H9 (cell line): Measurements from ENCODE around the gene TM4SF5. TPM values are rescaled to one million over a fixed set of nuclear protein-coding genes. Genes with fewer than 3 reads are reported as not detected.

Experiments used
- DNase-seq: peaks from one replicate; pipeline ENCODE4 v3.0.0-alpha.2; 2017
- H2AFZ ChIP-seq: one replicate; pipeline ENCODE4 v1.6.1; 2013; ENCODE audit warnings: mild to moderate bottlenecking, low read length, control low read depth, moderate library complexity
- H2AK5ac ChIP-seq: 2 replicates; pipeline ENCODE4 v1.6.1; 2013; ENCODE audit warnings: low read length, control low read depth, mixed read lengths; ENCODE audit not compliant: insufficient read length
- H2BK120ac ChIP-seq: one replicate; pipeline ENCODE4 v1.6.1; 2013; ENCODE audit warnings: low read depth, mild to moderate bottlenecking, low read length, control low read depth, inconsistent platforms; ENCODE audit not compliant: poor library complexity, severe bottlenecking
- H2BK12ac ChIP-seq: 2 replicates; pipeline ENCODE4 v1.6.1; 2013; ENCODE audit warnings: low read length, control low read depth, mixed read lengths, low read depth; ENCODE audit not compliant: insufficient read length
- H2BK15ac ChIP-seq: 2 replicates; pipeline ENCODE4 v1.6.1; 2013; ENCODE audit warnings: low read depth, low read length, control low read depth
- H2BK20ac ChIP-seq: one replicate; pipeline ENCODE4 v1.6.1; 2013; ENCODE audit warnings: low read depth, mild to moderate bottlenecking, low read length, control low read depth, inconsistent platforms; ENCODE audit not compliant: poor library complexity, severe bottlenecking
- H2BK5ac ChIP-seq: 2 replicates; pipeline ENCODE4 v1.6.1; 2013; ENCODE audit warnings: low read length, control low read depth, mixed read lengths; ENCODE audit not compliant: insufficient read length
- H3K14ac ChIP-seq: 2 replicates; pipeline ENCODE4 v1.6.1; 2013; ENCODE audit warnings: low read length, control low read depth; ENCODE audit not compliant: insufficient read depth
- H3K18ac ChIP-seq: 2 replicates; pipeline ENCODE4 v1.6.1; 2013; ENCODE audit warnings: low read depth, mild to moderate bottlenecking, mixed read lengths, low read length, control low read depth; ENCODE audit not compliant: insufficient read length
- H3K23ac ChIP-seq: 2 replicates; pipeline ENCODE4 v1.6.1; 2013; ENCODE audit warnings: low read length, control low read depth, mixed read lengths, low read depth; ENCODE audit not compliant: insufficient read length
- H3K23me2 ChIP-seq: 2 replicates; pipeline ENCODE4 v1.6.1; 2013; ENCODE audit warnings: low read depth, mild to moderate bottlenecking, mixed read lengths, low read length, control low read depth; ENCODE audit not compliant: insufficient read length, poor library complexity, severe bottlenecking
- H3K27ac ChIP-seq: 2 replicates; pipeline ENCODE4 v1.5.1; 2013; ENCODE audit warnings: low read length, control low read depth, mixed read lengths, low read depth; ENCODE audit not compliant: insufficient read length
- H3K27me3 ChIP-seq: 2 replicates; pipeline ENCODE4 v1.6.1; 2013; ENCODE audit warnings: low read length, control low read depth, inconsistent platforms; ENCODE audit not compliant: insufficient read depth
- H3K4ac ChIP-seq: 2 replicates; pipeline ENCODE4 v1.6.1; 2013; ENCODE audit warnings: low read depth, mild to moderate bottlenecking, control low read depth, inconsistent platforms, low read length, moderate library complexity
- H3K4me1 ChIP-seq: 2 replicates; pipeline ENCODE4 v1.6.1; 2013; ENCODE audit warnings: low read length, control low read depth, inconsistent platforms; ENCODE audit not compliant: insufficient read depth
- H3K4me2 ChIP-seq: 2 replicates; pipeline ENCODE4 v1.6.1; 2013; ENCODE audit warnings: low read length, control low read depth, mixed read lengths; ENCODE audit not compliant: insufficient read length, insufficient read depth
- H3K56ac ChIP-seq: 2 replicates; pipeline ENCODE4 v1.6.1; 2013; ENCODE audit warnings: low read depth, mild to moderate bottlenecking, mixed read lengths, low read length, control low read depth; ENCODE audit not compliant: insufficient read length
- H3K79me1 ChIP-seq: 2 replicates; pipeline ENCODE4 v1.6.1; 2013; ENCODE audit warnings: low read depth, mild to moderate bottlenecking, moderate library complexity, low read length, control low read depth, inconsistent platforms; ENCODE audit not compliant: insufficient read depth, poor library complexity, severe bottlenecking
- H3K79me2 ChIP-seq: 2 replicates; pipeline ENCODE4 v1.6.1; 2013; ENCODE audit warnings: low read length, control low read depth, inconsistent platforms; ENCODE audit not compliant: insufficient read depth
- H3K9ac ChIP-seq: 2 replicates; pipeline ENCODE4 v1.6.1; 2013; ENCODE audit warnings: low read length, control low read depth, mixed read lengths; ENCODE audit not compliant: insufficient read length; ENCODE audit errors: extremely low read depth
- H3K9me3 ChIP-seq: one replicate; pipeline ENCODE4 v1.6.1; 2013; ENCODE audit warnings: low read depth, low read length, inconsistent platforms; ENCODE audit not compliant: control insufficient read depth
- H3T11ph ChIP-seq: one replicate; pipeline ENCODE4 v1.6.1; 2013; ENCODE audit warnings: mild to moderate bottlenecking, low read length, control low read depth, inconsistent platforms
- H4K20me1 ChIP-seq: one replicate; pipeline ENCODE4 v1.6.1; 2013; ENCODE audit not compliant: control insufficient read depth, insufficient read length, insufficient read depth
- H4K5ac ChIP-seq: 2 replicates; pipeline ENCODE4 v1.6.1; 2013; ENCODE audit warnings: low read depth, mild to moderate bottlenecking, mixed read lengths, low read length, control low read depth; ENCODE audit not compliant: insufficient read length
- H4K8ac ChIP-seq: replicated peaks from 2 replicates; pipeline ENCODE4 v1.6.1; 2013; ENCODE audit warnings: low read length, control low read depth, mixed read lengths, low read depth; ENCODE audit not compliant: insufficient read length
- H4K91ac ChIP-seq: 2 replicates; pipeline ENCODE4 v1.6.1; 2013; ENCODE audit warnings: low read depth, mild to moderate bottlenecking, moderate library complexity, mixed read lengths, low read length, control low read depth; ENCODE audit not compliant: insufficient read length
- H3K27ac Mint-ChIP-seq, 3 experiments: 2 replicates in 2 of 3; 3 replicates in 1 of 3; pipeline ENCODE4 v1.8.0; 2020 to 2021; ENCODE audit warnings: mixed read lengths in 3 of 3, mild to moderate bottlenecking in 1 of 3, moderate library complexity in 1 of 3
- H3K27me3 Mint-ChIP-seq: 2 replicates; pipeline ENCODE4 v1.8.0; 2021; ENCODE audit warnings: low read depth, mild to moderate bottlenecking, moderate library complexity, mixed read lengths
- H3K36me3 Mint-ChIP-seq, 3 experiments: 2 replicates in 2 of 3; 3 replicates in 1 of 3; pipeline ENCODE4 v1.8.0; 2020 to 2021; ENCODE audit warnings: low read depth in 3 of 3, mixed read lengths in 3 of 3; ENCODE audit not compliant: insufficient read depth in 1 of 3
- H3K4me1 Mint-ChIP-seq, 2 experiments: 2 replicates each; pipeline ENCODE4 v1.8.0; 2020; ENCODE audit warnings: mixed read lengths in 2 of 2
- H3K4me3 Mint-ChIP-seq, 2 experiments: 2 replicates in 1 of 2; 3 replicates in 1 of 2; pipeline ENCODE4 v1.8.0; 2020 to 2021; ENCODE audit warnings: mild to moderate bottlenecking in 2 of 2, mixed read lengths in 2 of 2, moderate library complexity in 1 of 2
- H3K9me3 Mint-ChIP-seq, 2 experiments: 2 replicates in 1 of 2; 3 replicates in 1 of 2; pipeline ENCODE4 v1.8.0; 2020; ENCODE audit warnings: mild to moderate bottlenecking in 2 of 2, mixed read lengths in 2 of 2, moderate library complexity in 1 of 2
- CTCF ChIP-seq: fragments of 200-600 bp; sonication (generic); conservative IDR thresholded peaks from 3 replicates; pipeline ENCODE4 v1.8.0; 2021; ENCODE audit warnings: antibody characterized with exemption, mild to moderate bottlenecking
- WGBS: extraction: QIAGEN DNeasy Blood & Tissue Kit; methylation state at CpG from one replicate; pipeline ENCODE4 v1.1.7; 2013; ENCODE audit warnings: missing lambda C conversion rate, low lambda C conversion rate, mixed read lengths; ENCODE audit not compliant: insufficient read length; ENCODE audit errors: extremely low coverage; 5-methylcytosine and 5-hydroxymethylcytosine counted together
- total RNA-seq: library from RNA; stranded (reverse); gene quantifications from 2 replicates; pipeline ENCODE4 v1.2.1, GENCODE V29; 2021

The TM4SF5 gene
- total RNA-seq, 1 experiment from 2014 or later, result not detected

DNA sequence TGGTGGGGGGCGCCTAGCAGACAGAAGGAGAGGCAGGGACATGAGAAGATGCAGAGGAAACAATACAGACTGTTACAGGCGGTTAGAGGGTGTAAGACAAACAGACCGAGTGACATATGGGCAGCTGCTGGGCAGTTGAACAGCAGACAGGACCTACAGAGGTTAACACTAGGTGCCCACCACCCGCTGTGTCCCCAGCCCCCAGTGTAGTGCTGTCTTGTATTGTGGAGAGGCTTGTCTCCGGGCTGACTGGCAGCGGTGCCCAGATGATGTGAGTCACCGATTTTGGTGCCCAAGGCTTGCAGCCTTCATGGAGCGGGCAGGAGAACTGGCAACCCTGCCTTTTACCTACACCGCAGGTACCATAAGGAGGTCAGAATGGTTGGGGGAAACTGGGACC, 29.6 kb upstream of the TM4SF5 start:
- DNase-seq, result no peak
- Histone ChIP-seq H3T11ph (no peak overlapping the region), H4K5ac (no peak overlapping the region), H3K56ac (no peak overlapping the region), H3K23me2 (peaks cover 11% of the 10 kb centered on the region), H3K79me1 (no peaks in the 10 kb centered on the region), H3K4me2 (no peak overlapping the region), H2BK20ac (no peak overlapping the region), H3K14ac (no peak overlapping the region), H3K18ac (no peak overlapping the region), H4K91ac (no peak overlapping the region), H3K4ac (no peak overlapping the region), H2BK5ac (no peak overlapping the region), H3K9ac (no peak overlapping the region), H4K8ac (no peak overlapping the region), H3K23ac (no peak overlapping the region), H2AK5ac (no peak overlapping the region), H2BK12ac (no peak overlapping the region), H2BK15ac (no peak overlapping the region), H3K79me2 (no peaks in the 10 kb centered on the region), H3K9me3 (no peaks in the 10 kb centered on the region), H3K4me1 (no peaks in the 10 kb centered on the region), H3K27me3 (peaks cover 35% of the 10 kb centered on the region), H4K20me1 (no peaks in the 10 kb centered on the region), H2BK120ac (no peak overlapping the region), H3K27ac (no peak overlapping the region), H2AFZ (no peak overlapping the region)
- Mint-ChIP-seq H3K27ac (peak overlapping the region in 1 of 3 experiments; percentile 35; a peak in 1 of 7 replicates), H3K9me3 (no peaks in the 10 kb centered on the region), H3K36me3 (peaks cover 0 to 3% (median 0%) of the 10 kb centered on the region in 3 experiments; a peak in 1 of 7 replicates), H3K4me3 (no peak overlapping the region; a peak in 1 of 5 replicates), H3K27me3 (peaks cover 84% of the 10 kb centered on the region), H3K4me1 (peaks cover 26 to 32% of the 10 kb centered on the region in 2 experiments)
- no CpG with 5 or more reads among the region's 9 CpGs for WGBS
- TF ChIP-seq CTCF, result no peak
